Keratinocyte (primary cell): ENCODE measurements around the gene MDN1. TPM values are rescaled to one million over a fixed set of nuclear protein-coding genes. Genes with fewer than 3 reads are reported as not detected.
"Not testable (repeated sequence)": the region's sequence is repeated elsewhere in the genome, so short reads cannot be mapped to it uniquely, and the experiment has no call there.

Source experiments
- DNase-seq: peaks from one replicate; pipeline ENCODE4 v3.0.0-alpha.2; 2011; ENCODE audit warnings: low read depth, missing footprints, low spot score
- FAIRE-seq: peaks from 2 replicates; lab custom pipeline; 2011; peaks lifted over from hg19 to GRCh38; lab: Jason Lieb, UNC
- H2AFZ ChIP-seq: 2 replicates; pipeline ENCODE4 v1.6.0; 2012; ENCODE audit warnings: low read length, control low read depth, inconsistent platforms; ENCODE audit not compliant: control insufficient read depth
- H3K27ac ChIP-seq: 2 replicates; pipeline ENCODE4 v1.5.1; 2011; ENCODE audit warnings: low read length; ENCODE audit not compliant: control insufficient read depth, insufficient read depth
- H3K27me3 ChIP-seq: 3 replicates; pipeline ENCODE4 v1.6.0; 2011; ENCODE audit warnings: low read length; ENCODE audit not compliant: control insufficient read depth, insufficient read depth; ENCODE audit errors: extremely low read depth
- H3K36me3 ChIP-seq, 2 experiments: 2 replicates in 1 of 2; 3 replicates in 1 of 2; pipeline ENCODE4 v1.5.1; 2011; ENCODE audit warnings: low read length in 2 of 2, mild to moderate bottlenecking in 1 of 2; ENCODE audit not compliant: control insufficient read depth in 2 of 2, insufficient read depth in 2 of 2; ENCODE audit errors: extremely low read depth in 1 of 2
- H3K4me1 ChIP-seq: 3 replicates; pipeline ENCODE4 v1.5.1; 2011; ENCODE audit warnings: low read length; ENCODE audit not compliant: control insufficient read depth, insufficient read depth; ENCODE audit errors: extremely low read depth
- H3K4me2 ChIP-seq: 3 replicates; pipeline ENCODE4 v1.6.0; 2011; ENCODE audit warnings: low read depth, low read length; ENCODE audit not compliant: control insufficient read depth, insufficient read depth; ENCODE audit errors: extremely low read depth
- H3K4me3 ChIP-seq, 3 experiments: fragments of 200-600 bp in 1 of 3; sonication (generic) in 1 of 3; 2 replicates in 2 of 3; 3 replicates in 1 of 3; pipeline ENCODE4 v1.5.1; 2011 to 2016; ENCODE audit warnings: low read length in 3 of 3, mild to moderate bottlenecking in 3 of 3, control low read depth in 2 of 3, inconsistent platforms in 1 of 3, low read depth in 1 of 3, mixed read lengths in 1 of 3, mixed run types in 1 of 3, moderate library complexity in 1 of 3; ENCODE audit not compliant: control insufficient read depth in 2 of 3, insufficient read depth in 2 of 3; ENCODE audit errors: extremely low read depth in 1 of 3
- H3K79me2 ChIP-seq: 2 replicates; pipeline ENCODE4 v1.6.0; 2012; ENCODE audit warnings: low read length; ENCODE audit not compliant: control insufficient read depth, insufficient read depth
- H3K9ac ChIP-seq: 3 replicates; pipeline ENCODE4 v1.6.0; 2011; ENCODE audit warnings: low read length; ENCODE audit not compliant: control insufficient read depth, insufficient read depth; ENCODE audit errors: extremely low read depth
- H3K9me1 ChIP-seq: 3 replicates; pipeline ENCODE4 v1.6.0; 2011; ENCODE audit warnings: low read length; ENCODE audit not compliant: control insufficient read depth, insufficient read depth; ENCODE audit errors: extremely low read depth
- H3K9me3 ChIP-seq: 2 replicates; pipeline ENCODE4 v1.5.1; 2012; ENCODE audit warnings: low read depth, low read length; ENCODE audit not compliant: control insufficient read depth
- H4K20me1 ChIP-seq: 3 replicates; pipeline ENCODE4 v1.6.0; 2011; ENCODE audit warnings: low read length; ENCODE audit not compliant: control insufficient read depth, insufficient read depth; ENCODE audit errors: extremely low read depth
- CTCF ChIP-seq, 3 experiments: IDR thresholded peaks in 1 of 3; conservative IDR thresholded peaks in 1 of 3; optimal IDR thresholded peaks in 1 of 3; 2 replicates in 2 of 3; 3 replicates in 1 of 3; pipeline versions ENCODE3 to v1.5.1; 2011; ENCODE audit warnings: low read length in 3 of 3, mild to moderate bottlenecking in 3 of 3, moderate library complexity in 2 of 3, control low read depth in 1 of 3, inconsistent platforms in 1 of 3; ENCODE audit not compliant: insufficient read depth in 2 of 3; ENCODE audit errors: extremely low read depth in 1 of 3
- EZH2 ChIP-seq: IDR thresholded peaks from one replicate; pipeline ENCODE4 v1.6.1; 2012; ENCODE audit warnings: inconsistent platforms, mild to moderate bottlenecking, low read length, moderate library complexity
- dilution Hi-C: fragments of 300-500 bp; cut with MboI; formaldehyde crosslinking; loops from one replicate; pipeline ENCODE4 v1.7.0; 2020; ENCODE audit warnings: low sequenced_read_pairs; ENCODE audit not compliant: extremely low pct_ligation_motif_present
- polyA plus RNA-seq, 5 experiments: library from polyadenylated mRNA; depleted of rRNA in 3 of 5; stranded (reverse) in 3 of 5; stranded (forward) in 1 of 5; unstranded in 1 of 5; fragments of >200 nt; gene quantifications; 1 replicate in 1 of 5; 2 replicates in 3 of 5; 3 replicates in 1 of 5; pipeline versions ENCODE4 v1.2.1 to v1.2.3, GENCODE V29; 2011 to 2012; ENCODE audit warnings: missing spikeins in 2 of 5, low read depth in 1 of 5, low replicate concordance in 1 of 5

MDN1 gene
- polyA plus RNA-seq, 1 donor (not counting 4 experiments of a cell fraction or from before 2014, with no cell fraction given) = 16.0 TPM

DNA sequence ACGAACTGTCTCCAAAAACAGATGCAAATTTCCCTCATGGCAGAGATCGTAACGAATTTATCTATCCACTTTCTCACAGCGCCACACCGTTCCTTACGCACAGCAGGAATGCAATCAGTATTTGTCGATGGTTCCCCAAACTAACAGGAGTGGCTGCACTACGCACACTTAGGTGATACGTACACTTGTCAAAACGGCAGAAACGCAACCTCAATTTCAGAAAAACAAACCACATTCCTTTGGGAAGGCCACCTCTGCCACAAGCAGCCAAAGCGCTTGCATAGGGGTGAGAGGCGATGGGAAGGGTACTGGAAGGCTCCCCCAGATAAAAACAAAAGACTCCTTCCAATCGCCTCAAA is 638 bp downstream of the MDN1 start:
- FAIRE-seq (peak; percentile 71), DNase-seq (no peak)
- Histone ChIP-seq H3K9ac (peak overlapping the region; percentile 82), H2AFZ (peak overlapping the region; percentile 74), H3K4me1 (peaks cover 14% of the 10 kb centered on the region), H3K27ac (peak overlapping the region; percentile 80), H3K4me3 (peak overlapping the region; percentile 70 to 96 (median 74)), H3K36me3 (no peaks in the 10 kb centered on the region), H3K9me3 (no peaks in the 10 kb centered on the region), H3K79me2 (peaks cover 51% of the 10 kb centered on the region), H3K9me1 (no peaks in the 10 kb centered on the region), H3K4me2 (peak overlapping the region; percentile 85), H4K20me1 (peaks cover 6% of the 10 kb centered on the region), H3K27me3 (no peaks in the 10 kb centered on the region)
- dilution Hi-C loops = no loop called here
- TF ChIP-seq EZH2 = no peak
- peak in 1 of 3 experiments; percentile 24 for TF ChIP-seq CTCF (optimal IDR thresholded peaks at IDR 0.05 in 1 of 3, IDR thresholded peaks at IDR 0.05 in 1 of 3, conservative IDR thresholded peaks at IDR 0.05 in 1 of 3; ENCODE audit: extremely low read depth in 1 of 3, insufficient read depth in 2 of 3, low read length in 3 of 3)

- no peak for FAIRE-seq
- Histone ChIP-seq H3K36me3 (no peaks in the 10 kb centered on the region), H3K27ac (no peak overlapping the region), H3K79me2 (peaks cover 63% of the 10 kb centered on the region), H2AFZ (no peak overlapping the region), H3K9me3 (no peaks in the 10 kb centered on the region), H3K9ac (peak overlapping the region; percentile 9), H3K9me1 (no peaks in the 10 kb centered on the region), H3K27me3 (no peaks in the 10 kb centered on the region), H3K4me1 (peaks cover 14% of the 10 kb centered on the region), H4K20me1 (peaks cover 6% of the 10 kb centered on the region), H3K4me2 (peak overlapping the region; percentile 85), H3K4me3 (peak overlapping the region in 1 of 3 experiments; percentile 27)
- TF ChIP-seq EZH2 = no peak
- TF ChIP-seq CTCF (optimal IDR thresholded peaks at IDR 0.05 in 1 of 3, IDR thresholded peaks at IDR 0.05 in 1 of 3, conservative IDR thresholded peaks at IDR 0.05 in 1 of 3; ENCODE audit: extremely low read depth in 1 of 3, insufficient read depth in 2 of 3, low read length in 3 of 3) = no peak
- dilution Hi-C loops = no loop called here
- no peak for DNase-seq
Measured at GRCh38 chr6:89817481-89817880, 2.1 kb downstream of the MDN1 start.

DNA sequence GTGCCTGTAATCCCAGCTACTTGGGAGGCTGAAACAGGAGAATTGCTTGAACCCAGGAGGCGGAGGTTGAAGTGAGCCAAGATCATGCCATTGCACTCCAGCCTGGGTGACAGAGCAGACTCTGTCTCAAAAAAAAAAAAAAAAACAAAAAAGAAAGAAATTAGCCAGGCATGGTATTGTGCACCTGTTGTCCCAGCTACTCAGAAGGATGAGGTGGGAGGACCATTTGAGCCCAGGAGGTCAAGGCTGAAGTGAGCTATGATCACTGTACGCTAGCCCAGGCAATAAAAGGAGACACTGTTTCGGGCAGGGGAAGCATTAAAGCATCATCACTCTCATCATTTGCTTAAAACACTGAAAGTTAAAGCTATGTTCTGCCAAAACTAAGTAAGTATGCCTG is 6.2 kb downstream of the MDN1 start:
- H3K27ac ChIP-seq, H3K9me1 ChIP-seq, H2AFZ ChIP-seq, H3K9ac ChIP-seq, FAIRE-seq, H3K36me3 ChIP-seq, H3K4me3 ChIP-seq, H3K9me3 ChIP-seq, H3K4me2 ChIP-seq, dilution Hi-C loops, H3K4me1 ChIP-seq, H3K27me3 ChIP-seq, DNase-seq, H4K20me1 ChIP-seq: not testable (repeated sequence)
- H3K79me2 ChIP-seq = peaks cover 91% of the 10 kb centered on the region
